HG02623 (cell line): ENCODE data around the gene PLCG1.

Source experiments
- ATAC-seq: cut with Tn5 transposase; IDR thresholded peaks from one replicate; pipeline ENCODE4 v1.9.1; 2021; ENCODE audit warnings: moderate library complexity; ENCODE audit not compliant: unreplicated experiment

Gene PLCG1

GRCh38 chr20:41204304-41205265 is 67.2 kb downstream of the PLCG1 start:
- ATAC-seq, result no peak

- ATAC-seq, result no peak
Measured at GRCh38 chr20:41205313-41205712, 68.0 kb downstream of the PLCG1 start.

GRCh38 chr20:41213150-41213820 is 75.9 kb downstream of the PLCG1 start:
- ATAC-seq, result no peak

- ATAC-seq, result no peak
Measured at GRCh38 chr20:41214202-41214601, 76.9 kb downstream of the PLCG1 start.

GRCh38 chr20:41214666-41215065 is 77.3 kb downstream of the PLCG1 start:
- no peak for ATAC-seq

DNA sequence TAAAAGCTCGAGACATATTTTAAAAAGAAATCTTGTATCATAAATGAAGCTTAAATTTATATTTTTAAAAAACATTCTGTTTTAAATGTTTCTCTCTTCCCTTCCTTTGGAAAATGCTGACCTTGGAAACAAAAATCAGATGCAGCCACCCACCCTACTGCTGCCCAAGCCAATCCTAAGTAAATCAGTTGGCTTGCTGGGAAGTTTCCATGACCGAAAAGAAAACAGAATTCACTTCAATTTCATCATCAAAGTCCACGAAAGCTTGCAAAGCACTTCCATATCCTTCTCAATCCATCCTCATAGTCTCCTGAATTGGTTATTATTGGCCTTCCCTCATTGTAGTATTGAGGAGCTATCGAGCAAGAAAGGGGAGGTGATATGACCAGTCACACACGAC is 80.1 kb downstream of the PLCG1 start:
- ATAC-seq, result no peak

DNA sequence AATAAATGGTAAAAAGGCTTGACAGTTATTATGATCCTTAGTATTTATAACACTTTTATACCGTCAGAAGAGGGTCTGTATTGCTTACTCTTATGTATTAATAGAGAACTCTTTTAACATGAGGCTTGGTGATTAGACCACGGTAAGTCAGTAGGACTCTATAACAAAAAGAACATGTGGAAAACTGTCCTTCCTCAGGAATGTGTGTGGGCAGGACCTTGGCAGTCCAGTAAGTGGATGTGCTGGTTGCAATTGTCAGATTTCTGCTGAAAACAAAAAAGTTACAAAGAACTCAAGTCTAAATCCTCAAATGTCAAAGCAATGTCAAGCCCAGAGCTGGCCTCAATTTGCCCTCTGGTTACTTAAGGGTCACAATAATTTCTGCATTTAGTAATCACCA is 81.1 kb downstream of the PLCG1 start:
- no peak for ATAC-seq

- ATAC-seq, result no peak
Measured at GRCh38 chr20:41219824-41220223, 82.5 kb downstream of the PLCG1 start.

DNA sequence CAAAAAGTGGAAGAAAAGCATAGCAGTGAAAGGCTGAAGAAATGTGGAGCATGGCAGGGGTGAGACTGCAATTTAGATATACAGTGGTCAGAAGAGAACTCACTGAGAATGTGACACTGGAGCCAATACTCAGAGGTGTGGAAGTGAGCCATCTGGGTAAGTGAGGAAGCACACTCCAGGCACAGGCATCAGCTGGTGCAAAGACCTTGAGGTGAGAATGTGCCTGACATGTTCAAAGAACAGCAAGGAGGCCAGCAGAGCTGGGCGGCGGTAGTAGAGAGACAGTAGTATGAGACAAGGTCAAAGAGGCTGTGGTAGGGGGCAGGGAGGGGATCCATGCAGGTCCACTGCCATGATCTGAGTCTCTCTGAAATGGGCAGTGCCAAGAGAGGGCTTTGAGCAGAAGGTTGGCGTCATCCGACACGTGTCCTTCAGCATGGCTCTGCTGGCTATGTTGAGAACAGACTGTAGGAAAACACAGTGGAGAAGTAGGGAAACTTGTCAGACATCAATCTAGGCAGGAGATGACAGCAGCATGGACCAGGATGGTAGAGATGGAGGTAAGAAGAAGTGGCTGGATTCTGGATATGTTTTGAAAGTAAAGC is 84.4 kb downstream of the PLCG1 start:
- ATAC-seq, result no peak

- no peak for ATAC-seq
Measured at GRCh38 chr20:41222296-41222695, 85.0 kb downstream of the PLCG1 start.

DNA sequence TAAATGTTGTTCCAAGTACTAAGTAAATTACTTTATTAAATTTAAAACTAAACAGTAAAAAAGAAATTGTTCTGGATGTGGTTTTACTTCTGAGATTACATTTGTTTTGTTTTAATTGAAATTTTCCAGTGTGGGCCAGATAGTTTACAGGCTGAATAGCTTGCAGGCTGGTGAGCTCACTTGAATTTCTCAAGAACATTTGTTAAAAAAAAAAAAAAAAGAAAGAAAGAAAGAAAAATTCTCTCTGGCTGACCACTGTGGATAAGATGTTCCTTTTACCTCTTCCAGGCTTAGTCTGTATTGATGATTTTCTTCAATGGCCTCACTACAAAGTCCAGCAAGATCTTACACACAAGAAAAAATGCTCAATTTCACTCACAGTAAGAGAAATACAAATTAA is 85.4 kb downstream of the PLCG1 start:
- no peak for ATAC-seq

DNA sequence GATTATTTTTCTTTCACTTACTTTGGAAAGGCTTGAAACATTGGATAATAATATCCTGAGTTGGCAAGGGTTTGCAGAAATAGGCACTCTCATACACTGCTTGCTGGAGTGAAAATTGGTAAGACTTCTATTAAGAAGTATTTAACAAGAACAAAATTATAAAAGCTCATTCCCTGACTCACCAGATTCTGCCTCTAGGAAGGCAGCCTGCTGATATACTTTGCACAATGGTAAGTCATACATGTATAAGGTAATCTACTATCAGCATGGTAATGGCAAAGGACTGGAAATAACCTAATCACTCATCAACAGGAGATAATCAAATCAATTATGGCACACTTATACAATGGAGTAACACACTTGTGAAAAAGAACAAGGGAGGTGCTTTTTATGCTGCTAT is 85.8 kb downstream of the PLCG1 start:
- no peak for ATAC-seq

- ATAC-seq, result no peak
Measured at GRCh38 chr20:41224281-41224680, 86.9 kb downstream of the PLCG1 start.

DNA sequence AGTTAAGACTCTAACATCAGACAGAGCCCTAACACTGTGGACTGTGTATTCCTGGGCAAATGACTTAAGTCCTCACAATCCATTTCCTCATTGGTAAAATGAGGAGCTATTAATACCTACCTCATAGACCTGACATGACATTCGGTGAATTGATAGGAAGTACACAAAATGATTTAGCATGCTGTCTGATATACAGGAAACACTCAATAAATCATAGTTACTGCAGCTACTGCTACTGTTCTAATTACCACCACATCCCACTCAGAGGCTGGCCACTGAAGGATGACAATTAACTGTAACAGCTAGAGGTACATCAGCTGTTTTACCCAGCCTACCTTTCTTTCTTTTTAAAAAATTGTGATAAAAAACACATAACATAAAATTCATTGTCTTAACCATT is 87.7 kb downstream of the PLCG1 start:
- ATAC-seq, result no peak

DNA sequence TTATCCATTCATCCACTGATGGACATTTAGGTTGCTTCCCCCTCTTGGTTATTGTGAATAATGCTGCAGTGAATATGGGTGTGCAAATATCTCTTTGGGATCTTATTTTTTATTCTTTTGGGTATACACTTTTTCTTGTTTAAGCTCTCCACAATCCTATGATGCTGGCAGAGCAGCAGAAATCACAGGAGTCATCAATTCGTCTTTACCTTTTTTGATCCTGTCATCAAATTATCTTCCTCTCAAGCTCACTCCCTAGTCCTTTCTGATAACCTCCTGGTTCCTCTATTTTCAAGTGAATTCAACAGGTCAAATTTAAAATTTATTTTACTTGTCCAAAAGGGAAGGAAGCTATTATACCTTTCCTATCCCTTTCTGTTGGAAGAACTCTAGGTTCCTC is 89.1 kb downstream of the PLCG1 start:
- no peak for ATAC-seq
